GM12878 (cell line): ENCODE data around the gene SETD5. TPM values are rescaled to one million over a fixed set of nuclear protein-coding genes. Genes with fewer than 3 reads are reported as not detected.

Experiments used
- ATAC-seq: fragments of 200-7000 bp; cut with Tn5 transposase; 3 replicates; pipeline ENCODE4 v1.9.1; 2020; ENCODE audit warnings: mild to moderate bottlenecking, moderate library complexity
- BruUV-seq: library from RNA; stranded (reverse); fragments of 400-500 nt; replicated peaks from 2 replicates; lab custom pipeline; 2021; lab: Mats Ljungman, UMichigan
- CTCF ChIA-PET: fragments of 300-600 bp; sonication (Branson Sonifier 250); formaldehyde crosslinking; extraction: SDS; loops from one replicate; lab custom pipeline; 2021; ENCODE audit warnings: inconsistent platforms; lab: Yijun Ruan, JAX
- POLR2A ChIA-PET: fragments of 350-600 bp; formaldehyde crosslinking; extraction: SDS; loops from one replicate; lab custom pipeline; 2021; ENCODE audit warnings: inconsistent platforms; lab: Charles Lee
- RAD21 ChIA-PET: fragments of 300-600 bp; sonication (Branson Sonifier 250); formaldehyde crosslinking; loops from one replicate; lab custom pipeline; 2023; ENCODE audit warnings: antibody characterized with exemption; ENCODE audit not compliant: unreplicated experiment; lab: Charles Lee
- SMC1A ChIA-PET: fragments of 300-600 bp; sonication (Branson Sonifier 250); formaldehyde crosslinking; loops from one replicate; lab custom pipeline; 2023; ENCODE audit not compliant: unreplicated experiment, uncharacterized antibody; lab: Charles Lee
- DNase-seq: peaks from one replicate; pipeline ENCODE4 v3.0.0-alpha.2; 2011; ENCODE audit warnings: low read depth, low spot score
- FAIRE-seq: peaks from 3 replicates; lab custom pipeline; 2011; peaks lifted over from hg19 to GRCh38; lab: Jason Lieb, UNC
- H2AFZ ChIP-seq: 2 replicates; pipeline ENCODE4 v1.6.0; 2011; ENCODE audit warnings: low read depth, low read length, control low read depth; ENCODE audit not compliant: control insufficient read depth
- H3K27ac ChIP-seq: 2 replicates; pipeline ENCODE4 v1.5.1; 2011; ENCODE audit warnings: control low read depth; ENCODE audit not compliant: control insufficient read depth, insufficient read depth
- H3K27me3 ChIP-seq, 2 experiments: replicated peaks in 1 of 2; 2 replicates each; pipeline versions ENCODE4 v1.6.0 to v1.6.1; 2011; ENCODE audit warnings: low read length in 1 of 2; ENCODE audit not compliant: control insufficient read depth in 2 of 2, insufficient read depth in 2 of 2
- H3K36me3 ChIP-seq, 2 experiments: 2 replicates each; pipeline ENCODE4 v1.5.1; 2011; ENCODE audit warnings: low read length in 1 of 2; ENCODE audit not compliant: control insufficient read depth in 2 of 2, insufficient read depth in 2 of 2
- H3K4me1 ChIP-seq: 2 replicates; pipeline ENCODE4 v1.6.1; 2011; ENCODE audit warnings: mild to moderate bottlenecking, low read length, moderate library complexity, mixed read lengths; ENCODE audit not compliant: control insufficient read depth, insufficient read depth
- H3K4me2 ChIP-seq: 2 replicates; pipeline ENCODE4 v1.6.0; 2011; ENCODE audit warnings: control low read depth; ENCODE audit not compliant: control insufficient read depth, insufficient read depth
- H3K4me3 ChIP-seq: fragments of 200-600 bp; sonication (generic); 2 replicates; pipeline ENCODE4 v1.5.1; 2016
- H3K79me2 ChIP-seq: 2 replicates; pipeline ENCODE4 v1.6.0; 2011; ENCODE audit warnings: low read length; ENCODE audit not compliant: control insufficient read depth, insufficient read depth
- H3K9ac ChIP-seq: 2 replicates; pipeline ENCODE4 v1.8.0; 2011; ENCODE audit warnings: low read length, control low read depth, mixed read lengths; ENCODE audit not compliant: control insufficient read depth, insufficient read depth
- H3K9me3 ChIP-seq: replicated peaks from 3 replicates; pipeline ENCODE4 v1.5.1; 2011; ENCODE audit warnings: mild to moderate bottlenecking, low read length; ENCODE audit not compliant: control insufficient read depth, insufficient read depth
- H4K20me1 ChIP-seq: 2 replicates; pipeline ENCODE4 v1.6.0; 2011; ENCODE audit not compliant: control insufficient read depth, insufficient read depth
- ASH2L ChIP-seq: fragments of 300-600, 200-600 bp; sonication (generic); IDR thresholded peaks from 2 replicates; pipeline ENCODE4 v1.6.1; 2017; ENCODE audit warnings: low read depth, mild to moderate bottlenecking, borderline replicate concordance
- CHD2 ChIP-seq: IDR thresholded peaks from 2 replicates; pipeline ENCODE4 v1.6.1; 2011; ENCODE audit warnings: low read depth, low read length, improper control_type of control experiment, borderline replicate concordance
- EP300 ChIP-seq, 2 experiments: fragments of 150-350 bp in 1 of 2; IDR thresholded peaks; 2 replicates each; pipeline ENCODE4 v1.6.1; 2011 to 2012; ENCODE audit warnings: low read depth in 2 of 2, low read length in 2 of 2, borderline replicate concordance in 1 of 2, improper control_type of control experiment in 1 of 2, inconsistent platforms in 1 of 2; ENCODE audit not compliant: control insufficient read depth in 1 of 2
- EZH2 ChIP-seq: IDR thresholded peaks from 2 replicates; pipeline ENCODE4 v1.6.1; 2012; ENCODE audit warnings: low read depth, mild to moderate bottlenecking, control low read depth, inconsistent platforms, low read length, borderline replicate concordance; ENCODE audit not compliant: control insufficient read depth
- FOXK2 ChIP-seq: fragments of 450-650 bp; IDR thresholded peaks from 2 replicates; pipeline ENCODE4 v1.6.1; 2017; ENCODE audit warnings: mild to moderate bottlenecking, moderate library complexity
- GATAD2B ChIP-seq: fragments of 450-650 bp; conservative IDR thresholded peaks from 2 replicates; pipeline ENCODE4 v1.6.1; 2017; ENCODE audit warnings: low read depth, mild to moderate bottlenecking, moderate library complexity
- MTA2 ChIP-seq: fragments of 450-650 bp; IDR thresholded peaks from 2 replicates; pipeline ENCODE4 v1.6.1; 2016; ENCODE audit warnings: low read depth, mild to moderate bottlenecking, moderate library complexity
- PAX8 ChIP-seq: fragments of 450-650 bp; IDR thresholded peaks from 2 replicates; pipeline ENCODE4 v1.6.1; 2017; ENCODE audit warnings: mild to moderate bottlenecking, moderate library complexity
- RAD51 ChIP-seq: fragments of 450-650 bp; IDR thresholded peaks from 2 replicates; pipeline ENCODE4 v1.6.1; 2016; ENCODE audit warnings: moderate library complexity, mild to moderate bottlenecking, inconsistent platforms
- ZNF207 ChIP-seq: fragments of 450-650 bp; IDR thresholded peaks from 2 replicates; pipeline ENCODE4 v1.6.1; 2014; ENCODE audit warnings: antibody characterized with exemption, mild to moderate bottlenecking, borderline replicate concordance
- WGBS: methylation state at CpG from one replicate; pipeline ENCODE4 v1.1.6; 2016; ENCODE audit warnings: low lambda C conversion rate; ENCODE audit not compliant: insufficient replicate concordance, insufficient coverage; ENCODE audit errors: missing lambda C conversion rate; 5-methylcytosine and 5-hydroxymethylcytosine counted together
- in situ Hi-C: fragments of 300-500 bp; cut with MboI; formaldehyde crosslinking; loops from 9 replicates; pipeline ENCODE4 v1.14.3; 2018; ENCODE audit warnings: mixed read lengths
- intact Hi-C: fragments of 100-400 bp; cut with micrococcal nuclease; formaldehyde crosslinking; loops from one replicate; pipeline ENCODE4 v1.14.2; 2022; ENCODE audit not compliant: unreplicated experiment
- polyA plus RNA-seq, 11 experiments: library from polyadenylated mRNA; depleted of rRNA in 4 of 11; unstranded in 6 of 11; stranded (reverse) in 5 of 11; fragments of >200 nt; fragmentation: Nextera tagmentation in 4 of 11; fragmentation: Illumina TruSeq in 1 of 11; extraction: Ambion mirVana in 4 of 11; extraction: Trizol in 1 of 11; gene quantifications; 1 replicate in 1 of 11; 2 replicates in 10 of 11; pipeline versions ENCODE4 v1.2.1 to v1.2.3, GENCODE V29; 2011 to 2016; ENCODE audit warnings: inconsistent platforms in 2 of 11, missing spikeins in 2 of 11, low read depth in 1 of 11
- total RNA-seq, 4 experiments: library from RNA; depleted of rRNA in 3 of 4; stranded (reverse); fragments of >200 nt in 3 of 4; fragmentation: Illumina TruSeq in 1 of 4; extraction: Trizol in 1 of 4; gene quantifications; 2 replicates each; pipeline versions ENCODE4 v1.2.1 to v1.2.3, GENCODE V29; 2013 to 2021
- TF ChIP-seq, protein P1 (sequence below): fragments of 450-650 bp; IDR thresholded peaks from 2 replicates; pipeline ENCODE4 v1.6.1; 2018; ENCODE audit warnings: mild to moderate bottlenecking, low read depth, moderate library complexity; ENCODE audit not compliant: partially characterized antibody
- TF ChIP-seq, protein P2 (sequence below): fragments of 150-350 bp; IDR thresholded peaks from 2 replicates; pipeline ENCODE4 v1.6.1; 2014; ENCODE audit warnings: mild to moderate bottlenecking, low read depth, low read length

Gene SETD5
- total and polyA plus RNA-seq, 10 of the 15 experiments (the other 5 are each of a cell fraction or from before 2014, with no cell fraction given) = 8.2 to 94.0 (median 55.4) TPM

- SMC1A ChIA-PET = interaction anchor here (0.6 to 4.1 kb wide), 16 partner anchors 9 to 961 kb away, joined by 3 to 39 read pairs (median 4); no protein-coding TSS in a partner anchor
- DNase-seq (no peak), FAIRE-seq (no peak), ATAC-seq (no peak)
- Histone ChIP-seq H3K9ac (no peak overlapping the region), H3K4me1 (no peaks in the 10 kb centered on the region; the same call in none of the 2 replicates), H2AFZ (no peak overlapping the region), H3K4me3 (peak overlapping the region; percentile 84), H4K20me1 (no peaks in the 10 kb centered on the region), H3K79me2 (peaks cover 17% of the 10 kb centered on the region), H3K4me2 (peak overlapping the region; percentile 72; the same call in 1 of the 2 replicates), H3K9me3 (no peaks in the 10 kb centered on the region), H3K27ac (no peak overlapping the region; the same call in 1 of the 2 replicates), H3K27me3 (no peaks in the 10 kb centered on the region), H3K36me3 (0 out of 4 replicates have a peak, but pooled peaks cover 0 to 6% of the 10 kb centered on the region in 2 experiments)
- TF ChIP-seq, protein P1, sequence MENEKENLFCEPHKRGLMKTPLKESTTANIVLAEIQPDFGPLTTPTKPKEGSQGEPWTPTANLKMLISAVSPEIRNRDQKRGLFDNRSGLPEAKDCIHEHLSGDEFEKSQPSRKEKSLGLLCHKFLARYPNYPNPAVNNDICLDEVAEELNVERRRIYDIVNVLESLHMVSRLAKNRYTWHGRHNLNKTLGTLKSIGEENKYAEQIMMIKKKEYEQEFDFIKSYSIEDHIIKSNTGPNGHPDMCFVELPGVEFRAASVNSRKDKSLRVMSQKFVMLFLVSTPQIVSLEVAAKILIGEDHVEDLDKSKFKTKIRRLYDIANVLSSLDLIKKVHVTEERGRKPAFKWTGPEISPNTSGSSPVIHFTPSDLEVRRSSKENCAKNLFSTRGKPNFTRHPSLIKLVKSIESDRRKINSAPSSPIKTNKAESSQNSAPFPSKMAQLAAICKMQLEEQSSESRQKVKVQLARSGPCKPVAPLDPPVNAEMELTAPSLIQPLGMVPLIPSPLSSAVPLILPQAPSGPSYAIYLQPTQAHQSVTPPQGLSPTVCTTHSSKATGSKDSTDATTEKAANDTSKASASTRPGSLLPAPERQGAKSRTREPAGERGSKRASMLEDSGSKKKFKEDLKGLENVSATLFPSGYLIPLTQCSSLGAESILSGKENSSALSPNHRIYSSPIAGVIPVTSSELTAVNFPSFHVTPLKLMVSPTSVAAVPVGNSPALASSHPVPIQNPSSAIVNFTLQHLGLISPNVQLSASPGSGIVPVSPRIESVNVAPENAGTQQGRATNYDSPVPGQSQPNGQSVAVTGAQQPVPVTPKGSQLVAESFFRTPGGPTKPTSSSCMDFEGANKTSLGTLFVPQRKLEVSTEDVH = no peak
- TF ChIP-seq ASH2L (no peak), GATAD2B (no peak), EP300 (IDR thresholded peaks at IDR 0.05; ENCODE audit: borderline replicate concordance in 1 of 2, control insufficient read depth in 1 of 2, low read depth in 2 of 2, low read length in 2 of 2) (no peak), CHD2 (no peak), EZH2 (no peak), FOXK2 (no peak), ZNF207 (no peak), PAX8 (no peak), RAD51 (no peak), MTA2 (no peak)
- TF ChIP-seq, protein P2, sequence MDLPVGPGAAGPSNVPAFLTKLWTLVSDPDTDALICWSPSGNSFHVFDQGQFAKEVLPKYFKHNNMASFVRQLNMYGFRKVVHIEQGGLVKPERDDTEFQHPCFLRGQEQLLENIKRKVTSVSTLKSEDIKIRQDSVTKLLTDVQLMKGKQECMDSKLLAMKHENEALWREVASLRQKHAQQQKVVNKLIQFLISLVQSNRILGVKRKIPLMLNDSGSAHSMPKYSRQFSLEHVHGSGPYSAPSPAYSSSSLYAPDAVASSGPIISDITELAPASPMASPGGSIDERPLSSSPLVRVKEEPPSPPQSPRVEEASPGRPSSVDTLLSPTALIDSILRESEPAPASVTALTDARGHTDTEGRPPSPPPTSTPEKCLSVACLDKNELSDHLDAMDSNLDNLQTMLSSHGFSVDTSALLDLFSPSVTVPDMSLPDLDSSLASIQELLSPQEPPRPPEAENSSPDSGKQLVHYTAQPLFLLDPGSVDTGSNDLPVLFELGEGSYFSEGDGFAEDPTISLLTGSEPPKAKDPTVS = no peak
- intact Hi-C loops (no loop called here), in situ Hi-C loops (no loop called here)
- RAD21 ChIA-PET = interaction anchor here (0.6 to 2.3 kb wide), 7 partner anchors 9 to 830 kb away, joined by 3 to 19 read pairs (median 5); partner anchors contain the start of genes BRPF1 and SETD5
- POLR2A ChIA-PET = interaction anchor here (0.5 to 2.3 kb wide), 11 partner anchors 13 to 931 kb away, joined by 3 to 47 read pairs (median 4); partner anchors contain the start of gene ARPC4
- 78% methylated on average over 5 of the region's 5 CpGs for WGBS
- BruUV-seq = no TSS peak
- CTCF ChIA-PET = interaction anchor here (0.6 to 2.9 kb wide), 12 partner anchors 9 to 370 kb away, joined by 3 to 38 read pairs (median 4); no protein-coding TSS in a partner anchor
Measured at GRCh38 chr3:9361691-9362388, 35.6 kb upstream of the SETD5 start.
